ENCODE measurements around the gene NUP214. TPM values are rescaled to one million over a fixed set of nuclear protein-coding genes. Genes with fewer than 3 reads are reported as not detected.

NUP214 gene
- total RNA-seq, 1 experiment from 2014 or later, result 34.9 TPM

- Histone ChIP-seq H3K36me3 (ENCODE audit: control insufficient read depth, insufficient read depth, low read length) (peaks cover 6% of the 10 kb centered on the region), H3K4me1 (ENCODE audit: control insufficient read depth, insufficient read depth, low read length) (no peaks in the 10 kb centered on the region), H3K4me3 (ENCODE audit: low read depth in 2 of 2, low read length in 2 of 2) (no peak overlapping the region), H3K9me3 (ENCODE audit: control insufficient read depth, insufficient read depth, low read depth, low read length) (no peaks in the 10 kb centered on the region), H3K27ac (ENCODE audit: low read length) (no peak overlapping the region), H3K27me3 (ENCODE audit: control insufficient read depth, insufficient read depth, low read length) (no peaks in the 10 kb centered on the region)
- TF ChIP-seq TCF7L2 (IDR thresholded peaks at IDR 0.05; ENCODE audit: low read depth, low read length) (no peak), REST (IDR thresholded peaks at IDR 0.05; ENCODE audit: insufficient read depth in 1 of 2, low read depth in 2 of 2, low read length in 1 of 2) (no peak), POLR2AphosphoS5 (IDR thresholded peaks at IDR 0.05; ENCODE audit: low read depth, low read length) (no peak), CTCF (IDR thresholded peaks at IDR 0.05) (no peak)
- in situ Hi-C loops (cut with HindIII; ENCODE audit: low pct_unique_long_range_greater_than_20kb, low sequenced_read_pairs), result no loop called here
- intact Hi-C loops (cut with micrococcal nuclease; ENCODE audit: unreplicated experiment), result no loop called here
- CTCF ChIA-PET, result no interaction called here
- POLR2A ChIA-PET, result interaction anchor here (0.5 kb wide), 1 partner anchor 182 kb away, joined by 7 read pairs; no protein-coding TSS in a partner anchor
- no TSS peak for BruUV-seq (replicated peaks)
- DNase-seq (ENCODE audit: low read depth, low spot score), result no peak
- no peak for ATAC-seq
These were observed 76.5 kb downstream of the NUP214 start for GRCh38 chr9:131201856-131202255.

DNA sequence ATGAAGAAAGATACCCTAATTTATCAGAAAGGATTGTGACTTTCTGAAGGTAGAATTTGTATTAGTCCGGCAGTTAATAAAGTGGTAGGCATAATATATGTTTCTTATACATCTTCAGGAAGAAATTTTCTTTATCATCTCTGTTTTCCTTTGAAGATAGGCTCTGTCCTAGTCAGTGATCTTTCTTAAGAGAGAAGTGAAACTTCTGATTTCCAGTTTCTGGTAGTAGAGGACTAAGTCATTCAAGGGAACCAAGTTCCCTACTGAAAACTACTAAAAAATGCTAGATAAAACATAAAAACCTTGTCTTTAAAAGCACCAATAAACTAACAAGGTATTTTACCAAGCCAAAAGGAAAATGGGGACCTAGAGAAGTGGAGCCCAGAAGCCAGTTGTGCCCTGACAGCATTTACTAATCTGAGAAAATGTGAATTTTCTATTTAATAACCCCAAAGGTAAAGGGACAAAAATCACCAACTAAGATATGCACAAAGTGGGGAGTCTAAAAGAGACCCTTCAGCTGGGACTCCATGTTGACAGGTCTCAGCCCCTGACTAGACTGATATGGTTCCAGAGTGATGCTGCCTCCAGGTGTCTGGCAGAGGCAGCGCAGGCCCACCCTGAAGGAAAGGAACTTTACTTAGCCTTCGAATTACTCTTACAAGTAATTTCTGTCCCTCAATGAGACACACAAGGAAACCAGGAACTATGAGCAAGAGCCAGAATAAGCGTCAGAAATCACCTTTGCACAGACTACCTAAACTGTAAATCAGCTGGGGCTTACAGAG is 78.2 kb downstream of the NUP214 start:
- H3K36me3 ChIP-seq (ENCODE audit: control insufficient read depth, insufficient read depth, low read length), result peaks cover 6% of the 10 kb centered on the region; the same call in 1 of the 2 replicates
- ATAC-seq, result no peak
- H3K27me3 ChIP-seq (ENCODE audit: control insufficient read depth, insufficient read depth, low read length), result no peaks in the 10 kb centered on the region
- in situ Hi-C loops (cut with HindIII; ENCODE audit: low pct_unique_long_range_greater_than_20kb, low sequenced_read_pairs) (no loop called here), intact Hi-C loops (cut with micrococcal nuclease; ENCODE audit: unreplicated experiment) (no loop called here)
- DNase-seq (ENCODE audit: low read depth, low spot score), result no peak
- CTCF ChIA-PET, result no interaction called here
- no peaks in the 10 kb centered on the region for H3K4me1 ChIP-seq (ENCODE audit: control insufficient read depth, insufficient read depth, low read length)
- H3K9me3 ChIP-seq (ENCODE audit: control insufficient read depth, insufficient read depth, low read depth, low read length), result no peaks in the 10 kb centered on the region
- TF ChIP-seq POLR2AphosphoS5 (IDR thresholded peaks at IDR 0.05; ENCODE audit: low read depth, low read length) (no peak), TCF7L2 (IDR thresholded peaks at IDR 0.05; ENCODE audit: low read depth, low read length) (no peak), SIN3A (IDR thresholded peaks at IDR 0.05; ENCODE audit: borderline replicate concordance, insufficient read depth, low read depth, low read length) (no peak), REST (IDR thresholded peaks at IDR 0.05; ENCODE audit: insufficient read depth in 1 of 2, low read depth in 2 of 2, low read length in 1 of 2) (no peak), CTCF (IDR thresholded peaks at IDR 0.05) (peak; percentile 44)
- no TSS peak for BruUV-seq (replicated peaks)
- H3K4me3 ChIP-seq (ENCODE audit: low read depth in 2 of 2, low read length in 2 of 2), result no peak overlapping the region
- no peak overlapping the region for H3K27ac ChIP-seq (ENCODE audit: low read length)
- POLR2A ChIA-PET, result no interaction called here

Measured in Panc1 (cell line).